Endothelial cell (in vitro differentiated cells): Measurements from ENCODE around the gene PJVK. TPM values are rescaled to one million over a fixed set of nuclear protein-coding genes. Genes with fewer than 3 reads are reported as not detected.

Experiments used
- DNase-seq: peaks from one replicate; pipeline ENCODE4 v3.0.0; 2021; ENCODE audit warnings: low spot score
- H3K27ac Mint-ChIP-seq: one replicate; pipeline ENCODE4 v1.8.0; 2021; ENCODE audit warnings: mixed read lengths, inconsistent platforms; ENCODE audit not compliant: unreplicated experiment
- H3K27me3 Mint-ChIP-seq: one replicate; pipeline ENCODE4 v1.8.0; 2021; ENCODE audit warnings: mild to moderate bottlenecking, moderate library complexity, mixed read lengths, inconsistent platforms; ENCODE audit not compliant: unreplicated experiment
- H3K36me3 Mint-ChIP-seq: one replicate; pipeline ENCODE4 v1.8.0; 2021; ENCODE audit warnings: mild to moderate bottlenecking, low read depth, mixed read lengths, inconsistent platforms; ENCODE audit not compliant: unreplicated experiment
- H3K4me1 Mint-ChIP-seq: one replicate; pipeline ENCODE4 v1.8.0; 2021; ENCODE audit warnings: mild to moderate bottlenecking, mixed read lengths, inconsistent platforms; ENCODE audit not compliant: unreplicated experiment
- H3K4me3 Mint-ChIP-seq: one replicate; pipeline ENCODE4 v1.8.0; 2021; ENCODE audit warnings: mild to moderate bottlenecking, mixed read lengths, inconsistent platforms; ENCODE audit not compliant: unreplicated experiment
- H3K9me3 Mint-ChIP-seq: one replicate; pipeline ENCODE4 v1.8.0; 2021; ENCODE audit warnings: mixed read lengths, inconsistent platforms; ENCODE audit not compliant: unreplicated experiment
- total RNA-seq: library from RNA; stranded (reverse); fragmentation: NEBNext Ultra II Directional; extraction: Animal tissue kit (Norgen Biotek cat#: 25700); gene quantifications from one replicate; pipeline ENCODE4 v1.2.1, GENCODE V29; 2021; ENCODE audit not compliant: unreplicated experiment
- TF ChIP-seq, protein P1 (sequence below): fragments of 200-600 bp; sonication (generic); IDR thresholded peaks from one replicate; pipeline ENCODE4 v1.5.0; 2021; ENCODE audit warnings: antibody characterized with exemption; ENCODE audit not compliant: unreplicated experiment

PJVK gene
- total RNA-seq, 1 donor from 2014 or later = 3.7 TPM

DNA sequence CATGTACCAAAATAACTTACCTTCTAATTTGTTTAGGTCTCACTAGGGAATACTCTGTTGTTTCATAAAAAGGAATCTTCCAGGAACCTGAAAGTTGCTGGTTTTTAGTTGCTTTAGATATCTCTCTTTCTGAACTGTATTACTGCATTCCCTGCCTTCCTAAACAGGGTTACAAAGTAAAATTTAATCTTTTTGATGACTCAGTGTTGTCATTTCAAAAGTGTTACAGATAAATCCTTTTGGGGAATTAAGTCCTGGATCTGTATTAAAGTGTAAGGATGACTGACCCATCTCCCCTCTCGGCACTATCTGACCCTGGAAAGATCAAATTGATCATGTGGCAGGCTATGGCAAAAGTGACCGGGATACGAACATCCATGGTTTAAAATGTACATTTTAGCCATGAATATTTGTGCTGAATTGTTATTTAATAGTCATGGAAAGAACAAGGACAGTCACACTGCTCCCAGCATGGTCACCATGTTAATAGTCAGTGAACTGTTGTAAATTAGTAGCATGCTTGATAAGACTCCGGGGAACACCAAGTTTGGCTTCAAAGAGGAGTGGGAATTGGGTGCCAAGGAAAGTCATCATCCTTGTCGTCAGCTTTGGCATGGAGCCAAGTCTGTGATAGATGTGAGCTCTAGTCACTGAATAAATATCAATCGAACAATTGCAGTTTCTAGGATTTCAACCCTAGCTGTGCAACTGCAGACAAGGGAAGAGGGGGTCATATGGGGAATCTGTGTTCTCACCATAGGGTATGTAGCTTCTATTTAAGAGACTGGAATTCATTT lies 33.3 kb downstream of the PJVK start:
- DNase-seq = no peak
- TF ChIP-seq, protein P1, sequence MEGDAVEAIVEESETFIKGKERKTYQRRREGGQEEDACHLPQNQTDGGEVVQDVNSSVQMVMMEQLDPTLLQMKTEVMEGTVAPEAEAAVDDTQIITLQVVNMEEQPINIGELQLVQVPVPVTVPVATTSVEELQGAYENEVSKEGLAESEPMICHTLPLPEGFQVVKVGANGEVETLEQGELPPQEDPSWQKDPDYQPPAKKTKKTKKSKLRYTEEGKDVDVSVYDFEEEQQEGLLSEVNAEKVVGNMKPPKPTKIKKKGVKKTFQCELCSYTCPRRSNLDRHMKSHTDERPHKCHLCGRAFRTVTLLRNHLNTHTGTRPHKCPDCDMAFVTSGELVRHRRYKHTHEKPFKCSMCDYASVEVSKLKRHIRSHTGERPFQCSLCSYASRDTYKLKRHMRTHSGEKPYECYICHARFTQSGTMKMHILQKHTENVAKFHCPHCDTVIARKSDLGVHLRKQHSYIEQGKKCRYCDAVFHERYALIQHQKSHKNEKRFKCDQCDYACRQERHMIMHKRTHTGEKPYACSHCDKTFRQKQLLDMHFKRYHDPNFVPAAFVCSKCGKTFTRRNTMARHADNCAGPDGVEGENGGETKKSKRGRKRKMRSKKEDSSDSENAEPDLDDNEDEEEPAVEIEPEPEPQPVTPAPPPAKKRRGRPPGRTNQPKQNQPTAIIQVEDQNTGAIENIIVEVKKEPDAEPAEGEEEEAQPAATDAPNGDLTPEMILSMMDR = no peak
- Mint-ChIP-seq H3K27ac (no peak overlapping the region), H3K4me1 (peaks cover 14% of the 10 kb centered on the region), H3K27me3 (peaks cover 5% of the 10 kb centered on the region), H3K4me3 (no peak overlapping the region), H3K36me3 (no peaks in the 10 kb centered on the region), H3K9me3 (no peaks in the 10 kb centered on the region)

DNA sequence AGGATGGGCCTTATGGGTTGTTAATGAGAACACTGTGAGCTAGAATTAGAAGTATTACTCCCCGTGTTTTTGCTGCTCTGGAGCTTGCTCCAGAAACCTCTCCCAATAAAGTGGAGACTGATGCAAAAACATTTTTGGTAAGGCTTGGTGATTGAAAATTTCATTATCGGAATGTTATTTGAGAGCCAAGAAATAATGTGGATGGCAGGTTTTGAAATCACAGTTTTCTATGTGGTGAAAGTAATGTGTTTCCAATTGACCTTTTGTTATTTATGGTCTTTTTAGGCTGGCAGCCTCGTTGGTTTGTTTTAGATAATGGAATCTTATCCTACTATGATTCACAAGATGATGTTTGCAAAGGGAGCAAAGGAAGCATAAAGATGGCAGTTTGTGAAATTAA lies 34.2 kb downstream of the PJVK start:
- H3K9me3 Mint-ChIP-seq = no peaks in the 10 kb centered on the region
- TF ChIP-seq, protein P1 = no peak
- peaks cover 3% of the 10 kb centered on the region for H3K27me3 Mint-ChIP-seq
- H3K36me3 Mint-ChIP-seq = no peaks in the 10 kb centered on the region
- H3K27ac Mint-ChIP-seq = no peak overlapping the region
- H3K4me1 Mint-ChIP-seq = peaks cover 14% of the 10 kb centered on the region
- H3K4me3 Mint-ChIP-seq = no peak overlapping the region
- no peak for DNase-seq

DNA sequence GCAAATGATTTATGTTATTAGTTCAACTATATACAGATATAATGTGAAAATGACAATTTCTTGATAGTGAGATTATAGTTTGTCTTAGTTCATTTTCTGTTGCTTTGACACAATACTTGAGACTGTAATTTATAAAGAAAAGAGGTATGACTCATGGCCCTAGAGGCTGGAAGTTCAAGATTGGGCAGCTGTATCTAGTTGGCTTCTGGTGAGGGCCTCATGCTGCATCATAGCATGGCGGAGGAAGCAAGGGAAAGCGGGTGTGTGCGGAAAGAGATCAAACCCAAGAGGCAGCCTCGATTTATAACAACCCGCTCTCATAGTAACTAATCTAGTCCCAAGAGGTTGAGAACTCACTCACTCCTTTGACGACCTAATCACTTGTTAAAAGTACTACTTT lies 40.4 kb downstream of the PJVK start:
- Mint-ChIP-seq H3K9me3 (no peaks in the 10 kb centered on the region), H3K36me3 (peaks cover 13% of the 10 kb centered on the region), H3K4me3 (no peak overlapping the region), H3K27me3 (peaks cover 2% of the 10 kb centered on the region), H3K27ac (no peak overlapping the region), H3K4me1 (no peaks in the 10 kb centered on the region)
- DNase-seq = no peak
- TF ChIP-seq, protein P1 = no peak

DNA sequence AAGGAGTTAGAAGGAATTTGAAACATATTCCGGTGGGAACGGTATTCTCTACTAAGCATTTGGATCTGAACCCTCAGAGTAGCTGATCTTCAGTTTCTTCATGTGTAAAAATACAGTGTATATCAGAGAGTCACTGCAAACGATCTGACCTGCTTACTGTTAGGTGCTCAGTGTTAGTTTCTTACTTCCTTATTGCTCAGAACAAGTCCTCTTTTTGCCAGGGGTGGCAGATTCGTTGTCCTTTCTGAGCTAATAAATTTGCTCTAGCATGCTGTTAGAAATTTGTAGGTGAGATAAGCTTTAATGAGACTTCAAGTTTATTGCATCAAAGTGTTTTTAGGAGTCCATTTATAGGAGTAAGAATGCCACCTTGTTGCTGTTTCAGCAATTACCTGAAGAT lies 44.9 kb downstream of the PJVK start:
- peaks cover 23% of the 10 kb centered on the region for H3K36me3 Mint-ChIP-seq
- H3K27ac Mint-ChIP-seq = no peak overlapping the region
- TF ChIP-seq, protein P1 = no peak
- H3K4me1 Mint-ChIP-seq = no peaks in the 10 kb centered on the region
- DNase-seq = no peak
- H3K9me3 Mint-ChIP-seq = no peaks in the 10 kb centered on the region
- H3K4me3 Mint-ChIP-seq = no peak overlapping the region
- H3K27me3 Mint-ChIP-seq = no peaks in the 10 kb centered on the region

DNA sequence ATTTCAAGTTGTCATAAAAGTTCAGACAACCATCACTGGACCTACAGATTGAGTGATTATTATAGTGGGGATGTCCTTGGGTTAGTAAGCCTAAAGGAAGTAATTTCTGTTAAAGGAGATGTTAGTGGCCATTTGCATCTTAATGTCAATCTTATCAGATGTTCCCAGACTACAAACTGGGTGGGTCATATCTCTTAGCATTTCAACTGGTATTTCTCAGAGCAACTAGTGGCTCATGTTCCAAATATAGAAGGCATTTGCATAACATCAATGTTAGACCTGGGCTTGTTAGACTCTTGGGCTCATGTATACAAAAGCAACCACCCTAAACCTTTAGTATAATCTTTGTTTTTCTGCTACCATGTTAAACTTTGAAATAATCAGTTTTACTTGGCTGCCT lies 47.0 kb downstream of the PJVK start:
- Mint-ChIP-seq H3K36me3 (peaks cover 29% of the 10 kb centered on the region), H3K4me3 (no peak overlapping the region), H3K4me1 (no peaks in the 10 kb centered on the region)

More for the DNA sequence above, 47.0 kb downstream of the PJVK start:
- Mint-ChIP-seq H3K9me3 (no peaks in the 10 kb centered on the region), H3K27ac (no peak overlapping the region), H3K27me3 (no peaks in the 10 kb centered on the region)
- DNase-seq = no peak
- TF ChIP-seq, protein P1 = no peak
